D721Med (cell line): Measurements from ENCODE around the gene KLC1.

Source experiments
- DNase-seq: peaks from one replicate; pipeline ENCODE4 v3.0.0; 2011; ENCODE audit warnings: low spot score; ENCODE audit not compliant: insufficient read length
- FAIRE-seq: peaks from 2 replicates; lab custom pipeline; 2011; peaks lifted over from hg19 to GRCh38; lab: Jason Lieb, UNC
- TF ChIP-seq, protein P1 (sequence below): IDR thresholded peaks from 2 replicates; pipeline ENCODE4 v1.5.1; 2012; ENCODE audit warnings: mild to moderate bottlenecking, control low read depth; ENCODE audit not compliant: insufficient read depth; ENCODE audit errors: missing control alignments

KLC1 gene

DNA sequence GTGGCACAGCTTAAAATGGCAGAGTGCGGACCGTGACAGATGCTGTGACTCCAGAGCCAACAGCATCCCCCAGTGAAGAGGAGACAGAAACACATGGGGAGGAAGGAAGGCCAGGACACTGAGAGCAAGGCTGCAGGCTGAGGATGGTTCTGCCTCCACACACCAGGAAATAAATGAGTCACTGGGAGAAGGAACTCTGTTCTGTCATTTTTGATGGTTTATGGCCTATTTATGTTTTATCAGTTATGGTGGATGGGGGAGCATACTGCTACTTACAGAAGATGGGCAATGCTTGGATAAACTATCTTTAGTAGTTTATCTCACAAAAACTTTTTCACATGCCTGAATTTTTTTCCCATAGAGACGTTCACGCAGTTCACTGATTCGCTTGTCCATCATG, 120.4 kb downstream of the KLC1 start:
- TF ChIP-seq, protein P1, sequence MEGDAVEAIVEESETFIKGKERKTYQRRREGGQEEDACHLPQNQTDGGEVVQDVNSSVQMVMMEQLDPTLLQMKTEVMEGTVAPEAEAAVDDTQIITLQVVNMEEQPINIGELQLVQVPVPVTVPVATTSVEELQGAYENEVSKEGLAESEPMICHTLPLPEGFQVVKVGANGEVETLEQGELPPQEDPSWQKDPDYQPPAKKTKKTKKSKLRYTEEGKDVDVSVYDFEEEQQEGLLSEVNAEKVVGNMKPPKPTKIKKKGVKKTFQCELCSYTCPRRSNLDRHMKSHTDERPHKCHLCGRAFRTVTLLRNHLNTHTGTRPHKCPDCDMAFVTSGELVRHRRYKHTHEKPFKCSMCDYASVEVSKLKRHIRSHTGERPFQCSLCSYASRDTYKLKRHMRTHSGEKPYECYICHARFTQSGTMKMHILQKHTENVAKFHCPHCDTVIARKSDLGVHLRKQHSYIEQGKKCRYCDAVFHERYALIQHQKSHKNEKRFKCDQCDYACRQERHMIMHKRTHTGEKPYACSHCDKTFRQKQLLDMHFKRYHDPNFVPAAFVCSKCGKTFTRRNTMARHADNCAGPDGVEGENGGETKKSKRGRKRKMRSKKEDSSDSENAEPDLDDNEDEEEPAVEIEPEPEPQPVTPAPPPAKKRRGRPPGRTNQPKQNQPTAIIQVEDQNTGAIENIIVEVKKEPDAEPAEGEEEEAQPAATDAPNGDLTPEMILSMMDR, result no peak
- no peak for FAIRE-seq
- DNase-seq, result no peak

DNA sequence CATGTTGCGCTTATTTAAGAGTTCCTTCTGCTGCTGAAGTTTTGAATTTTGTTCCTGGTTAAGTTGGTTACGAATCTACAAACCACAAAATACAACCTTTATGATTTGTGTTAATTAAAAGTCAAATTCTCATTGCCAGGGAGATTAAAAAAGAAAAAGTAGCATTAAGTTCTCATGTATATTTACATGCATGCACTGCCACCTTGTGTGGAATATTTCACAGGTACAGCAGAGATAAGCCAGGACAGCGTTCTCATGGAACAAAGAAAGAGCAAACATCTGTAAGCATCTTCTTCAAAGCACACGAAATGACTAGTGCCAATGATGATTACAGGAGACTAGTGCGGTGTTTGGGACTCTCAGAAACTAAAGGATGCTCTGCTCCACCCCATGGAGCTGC, 120.8 kb downstream of the KLC1 start:
- DNase-seq (no peak), FAIRE-seq (no peak)
- TF ChIP-seq, protein P1, result peak; percentile 15
